HepG2 (cell line): Measurements from ENCODE around the gene RNU6-1. TPM values are rescaled to one million over a fixed set of nuclear protein-coding genes. Genes with fewer than 3 reads are reported as not detected.

Source experiments
- ATAC-seq: fragments of 200-7000 bp; cut with Tn5 transposase; 3 replicates; pipeline ENCODE4 v1.9.1; 2020; ENCODE audit warnings: mild to moderate bottlenecking, moderate library complexity
- BruUV-seq: library from RNA; stranded (reverse); fragments of 400-500 nt; replicated peaks from 2 replicates; lab custom pipeline; 2021; lab: Mats Ljungman, UMichigan
- CTCF ChIA-PET: fragments of 300-600 bp; formaldehyde crosslinking; extraction: SDS; loops from one replicate; lab custom pipeline; 2021; ENCODE audit warnings: low total read pairs, inconsistent platforms, low intra/inter-chr PET ratio; lab: Yijun Ruan, JAX
- POLR2A ChIA-PET: fragments of 350-600 bp; sonication (Branson Sonifier 250); formaldehyde crosslinking; loops from one replicate; lab custom pipeline; 2020; ENCODE audit warnings: antibody characterized with exemption, inconsistent platforms; lab: Yijun Ruan, JAX
- DNase-seq: peaks from one replicate; pipeline ENCODE4 v3.0.0-alpha.2; 2015; ENCODE audit warnings: low spot score
- FAIRE-seq: peaks from 3 replicates; lab custom pipeline; 2011; peaks lifted over from hg19 to GRCh38; lab: Jason Lieb, UNC
- H2AFZ ChIP-seq: one replicate; pipeline ENCODE4 v1.6.1; 2011; ENCODE audit warnings: low read length, inconsistent platforms
- H3K27ac ChIP-seq: fragments of 300-600 bp; 3 replicates; pipeline ENCODE4 v1.8.0; 2011; ENCODE audit warnings: mixed run types, mild to moderate bottlenecking, mixed read lengths, low read length, inconsistent platforms; ENCODE audit not compliant: insufficient read depth; ENCODE audit errors: extremely low read length
- H3K27me3 ChIP-seq, 2 experiments: fragments of 200-600 bp in 1 of 2; 2 replicates in 1 of 2; 3 replicates in 1 of 2; pipeline versions ENCODE4 v1.6.0 to v1.8.0; 2011; ENCODE audit warnings: low read length in 2 of 2, mild to moderate bottlenecking in 2 of 2, moderate library complexity in 2 of 2, inconsistent platforms in 1 of 2; ENCODE audit not compliant: insufficient read depth in 2 of 2, control insufficient read depth in 1 of 2
- H3K36me3 ChIP-seq, 2 experiments: fragments of 200-600 bp in 1 of 2; replicated peaks in 1 of 2; 2 replicates in 1 of 2; 3 replicates in 1 of 2; pipeline versions ENCODE4 v1.5.1 to v1.8.0; 2011; ENCODE audit warnings: low read length in 2 of 2, inconsistent platforms in 1 of 2; ENCODE audit not compliant: insufficient read depth in 2 of 2, control insufficient read depth in 1 of 2
- H3K4me1 ChIP-seq: 2 replicates; pipeline ENCODE4 v1.5.1; 2012; ENCODE audit warnings: low read length, inconsistent platforms; ENCODE audit not compliant: insufficient read depth
- H3K4me2 ChIP-seq: 2 replicates; pipeline ENCODE4 v1.6.0; 2011; ENCODE audit warnings: low read depth, low read length, inconsistent platforms
- H3K4me3 ChIP-seq, 3 experiments: fragments of 200-600 bp in 1 of 3; sonication (generic), shearing (Covaris generic) in 1 of 3; replicated peaks in 1 of 3; 2 replicates each; pipeline ENCODE4 v1.5.1; 2011 to 2016; ENCODE audit warnings: low read length in 3 of 3, inconsistent platforms in 2 of 3, low read depth in 2 of 3, mild to moderate bottlenecking in 2 of 3, control low read depth in 1 of 3, mixed read lengths in 1 of 3; ENCODE audit not compliant: insufficient read depth in 1 of 3
- H3K79me2 ChIP-seq: one replicate; pipeline ENCODE4 v1.6.1; 2011; ENCODE audit warnings: low read length, inconsistent platforms; ENCODE audit not compliant: insufficient read depth
- H3K9ac ChIP-seq: 2 replicates; pipeline ENCODE4 v1.6.0; 2011; ENCODE audit warnings: mild to moderate bottlenecking, low read depth, low read length, inconsistent platforms; ENCODE audit not compliant: insufficient read depth
- H3K9me3 ChIP-seq: 2 replicates; pipeline ENCODE4 v1.5.1; 2012; ENCODE audit warnings: mild to moderate bottlenecking, low read length
- H4K20me1 ChIP-seq: 2 replicates; pipeline ENCODE4 v1.6.0; 2011; ENCODE audit warnings: inconsistent platforms, mild to moderate bottlenecking, low read length, moderate library complexity; ENCODE audit not compliant: insufficient read depth
- AHR ChIP-seq: IDR thresholded peaks from 2 replicates; pipeline ENCODE4 v1.6.1; 2018; ENCODE audit warnings: missing genetic modification reagents, missing compliant biosample characterization
- GPN1 ChIP-seq: sonication (generic); formaldehyde crosslinking; IDR thresholded peaks from 2 replicates; pipeline ENCODE4 v1.5.1; 2020; ENCODE audit warnings: missing genetic modification reagents, borderline replicate concordance
- PAWR ChIP-seq: sonication (generic); formaldehyde crosslinking; IDR thresholded peaks from 2 replicates; pipeline ENCODE4 v1.4.0; 2020; ENCODE audit warnings: missing genetic modification reagents, mild to moderate bottlenecking, borderline replicate concordance
- RARA ChIP-seq: IDR thresholded peaks from 2 replicates; pipeline ENCODE4 v1.6.1; 2016; ENCODE audit warnings: missing genetic modification reagents, missing compliant biosample characterization
- ZSCAN22 ChIP-seq: sonication (generic); formaldehyde crosslinking; IDR thresholded peaks from 2 replicates; pipeline ENCODE4 v1.4.0; 2020; ENCODE audit warnings: mild to moderate bottlenecking, missing genetic modification reagents
- WGBS: methylation state at CpG from one replicate; pipeline ENCODE4 v1.1.6; 2017; ENCODE audit warnings: low lambda C conversion rate; 5-methylcytosine and 5-hydroxymethylcytosine counted together
- in situ Hi-C: cut with HindIII; loops from 2 replicates; pipeline ENCODE4 v1.10.0; 2017; ENCODE audit warnings: low pct_unique_long_range_greater_than_20kb; ENCODE audit not compliant: extremely low pct_ligation_motif_present
- intact Hi-C: fragments of 100-400 bp; cut with micrococcal nuclease; formaldehyde crosslinking; loops from one replicate; pipeline ENCODE4 v1.10.0; 2022; ENCODE audit not compliant: unreplicated experiment
- polyA plus RNA-seq, 8 experiments: library from polyadenylated mRNA; depleted of rRNA in 3 of 8; stranded (reverse) in 7 of 8; unstranded in 1 of 8; fragments of >200 nt; fragmentation: Illumina TruSeq in 4 of 8; extraction: Trizol in 4 of 8; gene quantifications; 2 replicates each; pipeline versions ENCODE4 v1.2.1 to v1.2.3, GENCODE V29; 2011 to 2016; ENCODE audit warnings: low read depth in 4 of 8, missing spikeins in 1 of 8, mixed read lengths in 1 of 8; ENCODE audit not compliant: insufficient read depth in 1 of 8
- total RNA-seq, 5 experiments: library from RNA; depleted of rRNA; stranded (reverse); fragments of >200 nt; fragmentation: Illumina TruSeq; extraction: Trizol; gene quantifications; 2 replicates each; pipeline ENCODE4 v1.2.3, GENCODE V29; 2016; ENCODE audit warnings: low read depth in 1 of 5
- TF ChIP-seq, protein P1 (sequence below): sonication (generic); formaldehyde crosslinking; IDR thresholded peaks from 2 replicates; pipeline ENCODE4 v1.4.0; 2020; ENCODE audit warnings: mild to moderate bottlenecking, missing genetic modification reagents
- TF ChIP-seq, protein P2 (sequence below): sonication (generic); formaldehyde crosslinking; IDR thresholded peaks from 2 replicates; pipeline ENCODE4 v1.8.0; 2022; ENCODE audit warnings: missing genetic modification reagents, mild to moderate bottlenecking, inconsistent platforms, borderline replicate concordance
- TF ChIP-seq, protein P3 (sequence below): sonication (generic); formaldehyde crosslinking; IDR thresholded peaks from 2 replicates; pipeline ENCODE4 v1.5.1; 2020; ENCODE audit warnings: missing genetic modification reagents, mild to moderate bottlenecking, borderline replicate concordance
- TF ChIP-seq, protein P4 (sequence below): sonication (generic); formaldehyde crosslinking; IDR thresholded peaks from 2 replicates; pipeline ENCODE4 v1.8.1; 2023; ENCODE audit warnings: missing genetic modification reagents, inconsistent platforms, borderline replicate concordance

RNU6-1 gene
- total and polyA plus RNA-seq, 2 of the 13 experiments (the other 11 are each of a cell fraction or from before 2014, with no cell fraction given), result under 0.01 TPM; not detected in 1

DNA sequence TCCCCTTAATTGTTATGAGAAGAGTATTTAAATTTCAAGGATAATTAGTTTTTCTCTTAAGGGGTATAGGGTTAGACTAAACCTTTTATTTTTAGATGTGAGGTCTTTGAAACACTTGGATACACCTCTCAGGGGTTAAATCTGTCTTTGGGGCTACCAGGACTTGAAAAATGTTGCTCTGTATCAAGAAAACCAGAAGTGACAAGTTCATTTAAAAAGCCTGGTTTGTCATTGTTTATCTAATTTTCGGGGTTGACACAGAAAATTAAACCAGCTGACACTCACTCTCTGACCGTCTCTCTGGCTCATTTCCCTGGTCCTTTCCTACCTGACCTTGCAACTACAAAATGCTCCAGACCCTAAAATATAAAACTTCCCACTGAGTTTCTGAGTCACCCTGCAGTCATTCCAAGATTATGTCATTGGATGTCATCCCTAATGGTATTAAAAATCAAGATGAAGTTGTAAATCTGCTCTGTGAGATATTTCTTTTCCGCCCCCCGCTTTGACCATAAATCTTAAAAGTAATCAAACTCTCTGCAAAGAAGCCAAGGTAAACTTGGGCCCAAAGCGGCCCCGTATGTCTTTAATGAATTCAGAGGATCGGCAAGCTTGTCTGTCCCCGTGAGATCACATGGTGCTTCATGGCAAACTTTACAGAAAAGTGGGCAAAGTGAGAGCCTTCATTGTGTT, 47.4 kb downstream of the RNU6-1 start:
- Histone ChIP-seq H3K9me3 (no peaks in the 10 kb centered on the region), H3K27me3 (no peaks in the 10 kb centered on the region), H4K20me1 (no peaks in the 10 kb centered on the region), H3K9ac (no peak overlapping the region), H2AFZ (no peak overlapping the region), H3K36me3 (no peaks in the 10 kb centered on the region), H3K79me2 (no peaks in the 10 kb centered on the region), H3K4me2 (no peak overlapping the region), H3K4me3 (no peak overlapping the region), H3K27ac (no peak overlapping the region), H3K4me1 (peaks cover 10% of the 10 kb centered on the region; the same call in 1 of the 2 replicates)
- intact Hi-C loops (no loop called here), in situ Hi-C loops (no loop called here)
- FAIRE-seq (no peak), DNase-seq (no peak), ATAC-seq (no peak)
- 93% methylated on average over 8 of the region's 8 CpGs for WGBS
- ChIA-PET POLR2A (no interaction called here), CTCF (no interaction called here)
- no peak for TF ChIP-seq ZSCAN22 (CRISPR knock-in tag)
- TF ChIP-seq RARA, result no peak
- TF ChIP-seq AHR (CRISPR knock-in tag), result no peak
- TF ChIP-seq, protein P1, sequence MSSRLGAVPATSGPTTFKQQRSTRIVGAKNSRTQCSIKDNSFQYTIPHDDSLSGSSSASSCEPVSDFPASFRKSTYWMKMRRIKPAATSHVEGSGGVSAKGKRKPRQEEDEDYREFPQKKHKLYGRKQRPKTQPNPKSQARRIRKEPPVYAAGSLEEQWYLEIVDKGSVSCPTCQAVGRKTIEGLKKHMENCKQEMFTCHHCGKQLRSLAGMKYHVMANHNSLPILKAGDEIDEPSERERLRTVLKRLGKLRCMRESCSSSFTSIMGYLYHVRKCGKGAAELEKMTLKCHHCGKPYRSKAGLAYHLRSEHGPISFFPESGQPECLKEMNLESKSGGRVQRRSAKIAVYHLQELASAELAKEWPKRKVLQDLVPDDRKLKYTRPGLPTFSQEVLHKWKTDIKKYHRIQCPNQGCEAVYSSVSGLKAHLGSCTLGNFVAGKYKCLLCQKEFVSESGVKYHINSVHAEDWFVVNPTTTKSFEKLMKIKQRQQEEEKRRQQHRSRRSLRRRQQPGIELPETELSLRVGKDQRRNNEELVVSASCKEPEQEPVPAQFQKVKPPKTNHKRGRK, result no peak
- no peak for TF ChIP-seq GPN1 (CRISPR knock-in tag)
- no peak for TF ChIP-seq PAWR (CRISPR knock-in tag)
- TF ChIP-seq, protein P2, sequence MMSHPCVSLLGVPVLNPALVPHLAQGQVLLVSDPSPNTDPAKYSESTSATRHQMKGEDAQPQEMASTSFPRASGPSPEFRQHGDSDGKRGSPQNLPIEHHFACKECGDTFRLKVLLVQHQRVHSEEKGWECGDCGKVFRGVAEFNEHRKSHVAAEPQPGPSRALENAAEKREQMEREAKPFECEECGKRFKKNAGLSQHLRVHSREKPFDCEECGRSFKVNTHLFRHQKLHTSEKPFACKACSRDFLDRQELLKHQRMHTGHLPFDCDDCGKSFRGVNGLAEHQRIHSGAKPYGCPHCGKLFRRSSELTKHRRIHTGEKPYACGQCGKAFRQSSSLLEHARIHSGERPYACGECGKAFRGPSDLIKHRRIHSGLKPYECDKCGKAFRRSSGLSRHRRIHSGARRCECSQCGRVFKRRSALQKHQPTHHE (CRISPR knock-in tag), result no peak
- TF ChIP-seq, protein P3, sequence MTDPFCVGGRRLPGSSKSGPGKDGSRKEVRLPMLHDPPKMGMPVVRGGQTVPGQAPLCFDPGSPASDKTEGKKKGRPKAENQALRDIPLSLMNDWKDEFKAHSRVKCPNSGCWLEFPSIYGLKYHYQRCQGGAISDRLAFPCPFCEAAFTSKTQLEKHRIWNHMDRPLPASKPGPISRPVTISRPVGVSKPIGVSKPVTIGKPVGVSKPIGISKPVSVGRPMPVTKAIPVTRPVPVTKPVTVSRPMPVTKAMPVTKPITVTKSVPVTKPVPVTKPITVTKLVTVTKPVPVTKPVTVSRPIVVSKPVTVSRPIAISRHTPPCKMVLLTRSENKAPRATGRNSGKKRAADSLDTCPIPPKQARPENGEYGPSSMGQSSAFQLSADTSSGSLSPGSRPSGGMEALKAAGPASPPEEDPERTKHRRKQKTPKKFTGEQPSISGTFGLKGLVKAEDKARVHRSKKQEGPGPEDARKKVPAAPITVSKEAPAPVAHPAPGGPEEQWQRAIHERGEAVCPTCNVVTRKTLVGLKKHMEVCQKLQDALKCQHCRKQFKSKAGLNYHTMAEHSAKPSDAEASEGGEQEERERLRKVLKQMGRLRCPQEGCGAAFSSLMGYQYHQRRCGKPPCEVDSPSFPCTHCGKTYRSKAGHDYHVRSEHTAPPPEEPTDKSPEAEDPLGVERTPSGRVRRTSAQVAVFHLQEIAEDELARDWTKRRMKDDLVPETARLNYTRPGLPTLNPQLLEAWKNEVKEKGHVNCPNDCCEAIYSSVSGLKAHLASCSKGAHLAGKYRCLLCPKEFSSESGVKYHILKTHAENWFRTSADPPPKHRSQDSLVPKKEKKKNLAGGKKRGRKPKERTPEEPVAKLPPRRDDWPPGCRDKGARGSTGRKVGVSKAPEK (CRISPR knock-in tag), result no peak
- TF ChIP-seq, protein P4, sequence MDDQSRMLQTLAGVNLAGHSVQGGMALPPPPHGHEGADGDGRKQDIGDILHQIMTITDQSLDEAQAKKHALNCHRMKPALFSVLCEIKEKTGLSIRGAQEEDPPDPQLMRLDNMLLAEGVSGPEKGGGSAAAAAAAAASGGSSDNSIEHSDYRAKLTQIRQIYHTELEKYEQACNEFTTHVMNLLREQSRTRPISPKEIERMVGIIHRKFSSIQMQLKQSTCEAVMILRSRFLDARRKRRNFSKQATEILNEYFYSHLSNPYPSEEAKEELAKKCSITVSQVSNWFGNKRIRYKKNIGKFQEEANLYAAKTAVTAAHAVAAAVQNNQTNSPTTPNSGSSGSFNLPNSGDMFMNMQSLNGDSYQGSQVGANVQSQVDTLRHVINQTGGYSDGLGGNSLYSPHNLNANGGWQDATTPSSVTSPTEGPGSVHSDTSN (CRISPR knock-in tag), result no peak
- BruUV-seq, result no TSS peak
